ENCODE data around the gene SLC22A23.

Gene SLC22A23

DNA sequence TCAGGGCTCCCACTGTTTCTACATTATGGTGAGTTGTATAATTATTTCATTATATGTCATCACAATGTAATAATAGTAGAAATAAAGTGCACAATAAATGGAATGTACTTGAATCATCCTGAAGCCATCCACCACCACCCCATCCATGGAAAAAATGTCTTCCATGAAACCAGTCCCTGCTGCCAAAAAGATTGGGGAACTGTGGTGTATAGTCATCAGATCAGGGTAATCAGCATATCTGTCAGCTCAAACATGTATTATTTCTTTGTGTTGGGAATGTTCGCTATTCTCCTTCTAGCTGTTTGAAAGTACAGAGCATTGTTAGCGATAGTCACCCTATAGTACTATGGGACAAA is 33.8 kb upstream of the SLC22A23 start:
- CTCF ChIA-PET = no interaction called here
- no peak for DNase-seq (ENCODE audit: extremely low spot score)
- TF ChIP-seq, protein P1, sequence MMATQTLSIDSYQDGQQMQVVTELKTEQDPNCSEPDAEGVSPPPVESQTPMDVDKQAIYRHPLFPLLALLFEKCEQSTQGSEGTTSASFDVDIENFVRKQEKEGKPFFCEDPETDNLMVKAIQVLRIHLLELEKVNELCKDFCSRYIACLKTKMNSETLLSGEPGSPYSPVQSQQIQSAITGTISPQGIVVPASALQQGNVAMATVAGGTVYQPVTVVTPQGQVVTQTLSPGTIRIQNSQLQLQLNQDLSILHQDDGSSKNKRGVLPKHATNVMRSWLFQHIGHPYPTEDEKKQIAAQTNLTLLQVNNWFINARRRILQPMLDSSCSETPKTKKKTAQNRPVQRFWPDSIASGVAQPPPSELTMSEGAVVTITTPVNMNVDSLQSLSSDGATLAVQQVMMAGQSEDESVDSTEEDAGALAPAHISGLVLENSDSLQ (IDR thresholded peaks at IDR 0.05) = no peak
- TF ChIP-seq FOXM1 (IDR thresholded peaks at IDR 0.05; ENCODE audit: borderline replicate concordance) = no peak
- no peak for TF ChIP-seq CTBP1 (IDR thresholded peaks at IDR 0.05; ENCODE audit: borderline replicate concordance)
- TF ChIP-seq TARDBP (IDR thresholded peaks at IDR 0.05) = no peak
- no peak for TF ChIP-seq BHLHE40 (IDR thresholded peaks at IDR 0.05; ENCODE audit: borderline replicate concordance)
- no peak for TF ChIP-seq FOXK2 (IDR thresholded peaks at IDR 0.05)
- POLR2A ChIA-PET = no interaction called here

DNA sequence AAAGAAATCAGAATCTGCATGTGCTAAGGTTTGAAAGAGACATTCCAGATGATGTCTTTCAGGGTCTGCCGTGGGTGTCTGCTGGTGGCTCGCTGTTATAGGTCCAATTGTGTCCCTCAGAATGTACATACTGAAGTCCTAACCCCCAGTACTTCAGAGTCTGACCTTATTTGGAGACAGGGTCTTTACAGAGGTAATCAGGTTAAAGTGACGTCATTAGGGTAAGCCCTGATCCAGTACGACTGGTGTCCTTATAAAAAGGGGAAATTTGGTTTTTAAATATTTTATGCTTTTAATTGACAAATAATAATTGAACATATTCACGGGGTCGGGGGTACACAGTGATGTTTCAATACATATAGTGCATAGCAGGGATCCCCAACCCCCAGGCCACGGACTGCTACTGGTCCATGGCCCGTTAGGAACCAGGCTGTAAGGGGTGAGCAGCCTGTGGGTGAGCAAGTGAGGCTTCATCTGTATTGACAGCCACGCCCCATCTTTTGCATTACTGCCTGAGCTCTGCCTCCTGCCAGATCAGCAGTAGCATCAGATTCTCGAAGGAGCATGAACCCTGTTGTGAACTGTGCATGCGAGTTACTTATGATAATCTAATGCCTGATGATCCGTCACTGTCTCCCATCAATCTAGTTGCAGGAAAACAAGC is 33.2 kb upstream of the SLC22A23 start:
- TF ChIP-seq SUZ12 (IDR thresholded peaks at IDR 0.05) = no peak
- TF ChIP-seq NFRKB (IDR thresholded peaks at IDR 0.05) = no peak
- no peak for TF ChIP-seq HDGF (IDR thresholded peaks at IDR 0.05; ENCODE audit: borderline replicate concordance)
- no peak for TF ChIP-seq LEF1 (IDR thresholded peaks at IDR 0.05; ENCODE audit: borderline replicate concordance)
- no peak for TF ChIP-seq ZNF384 (IDR thresholded peaks at IDR 0.05)
- TF ChIP-seq L3MBTL2 (conservative IDR thresholded peaks at IDR 0.05) = no peak
- TF ChIP-seq CTBP1 (IDR thresholded peaks at IDR 0.05; ENCODE audit: borderline replicate concordance) = no peak
- no peak for TF ChIP-seq ELF4 (IDR thresholded peaks at IDR 0.05)
- no peak for TF ChIP-seq FOXA1 (IDR thresholded peaks at IDR 0.05)
- no peak for TF ChIP-seq ARNT (IDR thresholded peaks at IDR 0.05)
- no peak for TF ChIP-seq FOXM1 (IDR thresholded peaks at IDR 0.05; ENCODE audit: borderline replicate concordance)
- TF ChIP-seq, protein P1 (IDR thresholded peaks at IDR 0.05) = no peak
- no peak for TF ChIP-seq BHLHE40 (IDR thresholded peaks at IDR 0.05; ENCODE audit: borderline replicate concordance)
- no peak for TF ChIP-seq FOXK2 (IDR thresholded peaks at IDR 0.05)
- TF ChIP-seq TARDBP (IDR thresholded peaks at IDR 0.05) = no peak
- no peak for TF ChIP-seq SP1 (IDR thresholded peaks at IDR 0.05)
- ChIA-PET POLR2A (no interaction called here), CTCF (no interaction called here)
- DNase-seq (ENCODE audit: extremely low spot score) = no peak

DNA sequence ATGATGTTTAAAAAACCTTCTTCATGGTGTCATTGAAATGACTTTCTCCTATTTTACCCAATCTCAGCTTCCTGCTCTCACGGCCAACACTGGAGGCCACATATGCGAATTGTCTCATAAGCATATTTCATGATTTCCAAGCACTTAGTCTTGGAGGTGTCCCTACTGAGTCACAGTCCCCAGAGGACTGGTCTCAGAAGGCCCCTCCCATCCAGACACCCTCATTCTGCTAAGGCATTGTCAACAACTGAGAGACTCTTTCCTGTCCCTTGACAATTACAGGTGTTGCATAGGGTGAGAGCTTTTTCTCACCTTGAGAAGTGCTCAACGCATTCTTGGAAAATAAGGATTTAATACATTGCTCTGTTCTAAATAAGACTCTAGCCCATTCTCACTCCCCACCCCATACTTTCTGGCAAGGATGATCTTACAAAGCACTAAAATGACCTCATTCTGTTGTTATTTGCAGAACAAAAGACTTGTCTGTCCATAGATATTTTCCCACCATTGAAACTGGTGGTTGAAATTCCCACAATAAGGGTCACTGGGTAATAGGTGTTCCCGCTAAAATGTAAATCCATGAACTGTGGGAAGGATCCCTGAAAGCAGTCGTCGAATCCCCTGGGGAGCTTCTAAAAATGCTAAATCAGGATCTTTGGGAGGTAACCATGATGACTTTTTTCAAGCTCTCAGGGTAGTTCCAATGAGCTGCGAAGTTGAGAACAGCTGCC is 32.3 kb upstream of the SLC22A23 start:
- no peak for DNase-seq (ENCODE audit: extremely low spot score)
- TF ChIP-seq L3MBTL2 (conservative IDR thresholded peaks at IDR 0.05) = no peak
- no peak for TF ChIP-seq FOXA1 (IDR thresholded peaks at IDR 0.05)
- TF ChIP-seq BHLHE40 (IDR thresholded peaks at IDR 0.05; ENCODE audit: borderline replicate concordance) = no peak
- no peak for TF ChIP-seq SP1 (IDR thresholded peaks at IDR 0.05)
- ChIA-PET CTCF (no interaction called here), POLR2A (no interaction called here)

DNA sequence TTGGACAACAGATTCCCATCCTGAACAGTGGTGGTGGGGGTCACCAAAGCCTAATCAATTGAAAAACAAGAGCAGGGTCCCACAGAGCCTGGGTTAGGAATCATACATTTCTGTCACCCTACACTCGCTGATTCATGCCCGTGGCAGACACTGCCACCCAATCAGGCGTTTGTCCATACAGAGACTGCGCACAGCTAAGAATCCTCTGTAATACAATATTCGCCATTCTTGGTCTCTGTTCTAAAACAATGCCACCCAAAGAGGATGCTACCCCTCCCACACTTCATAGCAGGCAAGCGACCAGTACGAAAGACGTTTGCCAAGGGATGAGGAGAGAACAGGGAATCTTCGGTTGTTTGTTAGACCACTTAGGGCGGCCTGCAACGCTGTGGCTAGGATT is 28.1 kb upstream of the SLC22A23 start:
- ChIA-PET POLR2A (no interaction called here), CTCF (no interaction called here)
- TF ChIP-seq LEF1 (IDR thresholded peaks at IDR 0.05; ENCODE audit: borderline replicate concordance) (no peak), ELF4 (IDR thresholded peaks at IDR 0.05) (no peak), FOXA1 (IDR thresholded peaks at IDR 0.05) (no peak), FOXK2 (IDR thresholded peaks at IDR 0.05) (no peak), CTBP1 (IDR thresholded peaks at IDR 0.05; ENCODE audit: borderline replicate concordance) (no peak), SP1 (IDR thresholded peaks at IDR 0.05) (no peak), HDGF (IDR thresholded peaks at IDR 0.05; ENCODE audit: borderline replicate concordance) (no peak), ZNF384 (IDR thresholded peaks at IDR 0.05) (no peak)
- TF ChIP-seq, protein P1 (IDR thresholded peaks at IDR 0.05) = no peak
- DNase-seq (ENCODE audit: extremely low spot score) = no peak

DNA sequence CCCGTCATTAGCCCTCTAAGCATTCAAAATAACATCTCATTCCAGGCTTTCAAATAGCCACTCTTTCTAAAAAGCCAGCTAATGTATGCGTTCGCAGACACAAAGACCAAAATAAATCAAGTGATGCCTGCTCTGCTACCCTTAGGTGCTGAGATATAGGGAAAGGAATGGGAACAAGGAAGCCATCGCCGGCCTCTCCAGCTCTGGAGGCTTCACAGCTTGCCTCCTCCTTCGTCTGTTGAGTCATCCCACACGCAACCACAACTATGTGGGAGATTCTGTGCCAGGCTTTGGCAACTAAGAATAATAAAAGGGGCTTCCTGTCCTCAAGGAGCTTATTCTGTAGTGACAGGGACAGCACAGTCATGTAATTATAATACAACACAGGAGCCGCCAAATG is 27.3 kb upstream of the SLC22A23 start:
- ChIA-PET POLR2A (no interaction called here), CTCF (no interaction called here)
- TF ChIP-seq FOXA1 (IDR thresholded peaks at IDR 0.05) (no peak), HDGF (IDR thresholded peaks at IDR 0.05; ENCODE audit: borderline replicate concordance) (no peak), NFRKB (IDR thresholded peaks at IDR 0.05) (no peak), L3MBTL2 (conservative IDR thresholded peaks at IDR 0.05) (no peak), SP1 (IDR thresholded peaks at IDR 0.05) (no peak), FOXK2 (IDR thresholded peaks at IDR 0.05) (no peak), FOXM1 (IDR thresholded peaks at IDR 0.05; ENCODE audit: borderline replicate concordance) (no peak), ARNT (IDR thresholded peaks at IDR 0.05) (no peak), BHLHE40 (IDR thresholded peaks at IDR 0.05; ENCODE audit: borderline replicate concordance) (no peak), ZNF384 (IDR thresholded peaks at IDR 0.05) (no peak), SUZ12 (IDR thresholded peaks at IDR 0.05) (no peak), CTBP1 (IDR thresholded peaks at IDR 0.05; ENCODE audit: borderline replicate concordance) (no peak), ELF4 (IDR thresholded peaks at IDR 0.05) (no peak), LEF1 (IDR thresholded peaks at IDR 0.05; ENCODE audit: borderline replicate concordance) (no peak), TARDBP (IDR thresholded peaks at IDR 0.05) (no peak)
- TF ChIP-seq, protein P1 (IDR thresholded peaks at IDR 0.05) = no peak
- DNase-seq (ENCODE audit: extremely low spot score) = no peak

DNA sequence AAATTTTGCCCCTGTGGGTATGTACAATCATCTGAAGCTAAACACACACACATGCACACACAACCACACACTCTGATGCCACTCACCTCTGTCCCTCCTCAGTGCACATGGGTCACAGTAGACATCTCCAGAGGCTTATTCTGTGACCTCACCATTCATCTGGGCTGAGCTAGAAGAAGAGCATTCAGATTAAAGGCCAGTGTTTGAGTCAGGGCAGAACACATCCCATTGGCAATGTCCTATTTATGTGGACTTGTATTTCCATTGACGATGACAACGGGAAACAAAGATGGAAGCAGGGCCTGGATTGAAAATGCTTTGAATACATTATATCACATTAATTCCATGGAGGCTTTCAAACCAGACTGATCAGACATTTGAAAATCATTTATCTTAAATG is 26.8 kb upstream of the SLC22A23 start:
- ChIA-PET POLR2A (no interaction called here), CTCF (no interaction called here)
- DNase-seq (ENCODE audit: extremely low spot score) = no peak
- TF ChIP-seq CTBP1 (IDR thresholded peaks at IDR 0.05; ENCODE audit: borderline replicate concordance) (no peak), NFRKB (IDR thresholded peaks at IDR 0.05) (no peak), LEF1 (IDR thresholded peaks at IDR 0.05; ENCODE audit: borderline replicate concordance) (no peak), TARDBP (IDR thresholded peaks at IDR 0.05) (no peak), FOXA1 (IDR thresholded peaks at IDR 0.05) (no peak)
- TF ChIP-seq, protein P1 (IDR thresholded peaks at IDR 0.05) = no peak

Measured in HEK293T (cell line).